A549 (cell line): Measurements from ENCODE around the gene MYLIP. TPM values are rescaled to one million over a fixed set of nuclear protein-coding genes. Genes with fewer than 3 reads are reported as not detected.

Source experiments
- ATAC-seq, 2 experiments: fragments of 200-7000 bp in 1 of 2; fragments of >200 bp in 1 of 2; cut with Nextera tagmentation in 1 of 2; cut with Tn5 transposase in 1 of 2; 3 replicates each; pipeline versions ENCODE4 v1.8.0 to v1.9.1; 2018 to 2020; ENCODE audit warnings: mild to moderate bottlenecking in 1 of 2, moderate library complexity in 1 of 2
- CTCF ChIA-PET: fragments of 300-600 bp; sonication (Branson Sonifier 250); formaldehyde crosslinking; extraction: SDS; loops from one replicate; lab custom pipeline; 2021; ENCODE audit warnings: antibody characterized with exemption, inconsistent platforms; lab: Yijun Ruan, JAX
- POLR2A ChIA-PET: fragments of 350-600 bp; formaldehyde crosslinking; extraction: SDS; loops from one replicate; lab custom pipeline; 2021; ENCODE audit warnings: antibody characterized with exemption, inconsistent platforms; lab: Yijun Ruan, JAX
- DNase-seq, 2 experiments: peaks; one replicate each; pipeline versions ENCODE4 v3.0.0 to v3.0.0-alpha.2; 2011 to 2016; ENCODE audit warnings: low read depth in 1 of 2, low spot score in 1 of 2
- FAIRE-seq: peaks from 2 replicates; lab custom pipeline; 2011; peaks lifted over from hg19 to GRCh38; lab: Jason Lieb, UNC
- H3K27ac ChIP-seq, 2 experiments: fragments of >200 bp; sonication (Bioruptor Twin); formaldehyde crosslinking; 3 replicates each; pipeline ENCODE4 v1.5.1; 2016 to 2017
- H3K4me1 ChIP-seq: fragments of >200 bp; sonication (Bioruptor Twin); formaldehyde crosslinking; 3 replicates; pipeline ENCODE4 v1.6.1; 2016
- H3K4me2 ChIP-seq: fragments of >200 bp; sonication (Bioruptor Twin); formaldehyde crosslinking; 3 replicates; pipeline ENCODE4 v1.6.1; 2016
- H3K4me3 ChIP-seq: fragments of >200 bp; sonication (Bioruptor Twin); formaldehyde crosslinking; 3 replicates; pipeline ENCODE4 v1.5.1; 2016
- H3K9me3 ChIP-seq: fragments of >200 bp; sonication (Bioruptor Twin); formaldehyde crosslinking; 3 replicates; pipeline ENCODE4 v1.6.1; 2016
- ATOH8 ChIP-seq: fragments of 250-450 bp; sonication (Bioruptor Pico); IDR thresholded peaks from 2 replicates; pipeline ENCODE4 v1.5.0; 2020; ENCODE audit warnings: low read depth, mild to moderate bottlenecking, moderate library complexity
- BHLHE40 ChIP-seq: IDR thresholded peaks from 2 replicates; pipeline ENCODE4 v1.6.1; 2012; ENCODE audit warnings: low read depth, low read length, inconsistent platforms
- E2F6 ChIP-seq: IDR thresholded peaks from 2 replicates; pipeline ENCODE4 v1.6.1; 2012; ENCODE audit warnings: low read depth, borderline replicate concordance
- EHMT2 ChIP-seq: fragments of 200-600 bp; sonication (generic); IDR thresholded peaks from 2 replicates; pipeline ENCODE4 v1.6.1; 2016; ENCODE audit warnings: antibody characterized with exemption, low read depth, mild to moderate bottlenecking, moderate library complexity
- ESRRA ChIP-seq: fragments of 150-350 bp; IDR thresholded peaks from 2 replicates; pipeline ENCODE4 v1.6.1; 2014; ENCODE audit warnings: mild to moderate bottlenecking, low read length, borderline replicate concordance
- FOSB ChIP-seq: fragments of 250-450 bp; sonication (Bioruptor Pico); IDR thresholded peaks from 2 replicates; pipeline ENCODE4 v1.5.0; 2020; ENCODE audit warnings: mild to moderate bottlenecking, moderate library complexity
- HES2 ChIP-seq: fragments of >200 bp; sonication (Bioruptor Twin); formaldehyde crosslinking; IDR thresholded peaks from 2 replicates; pipeline ENCODE4 v1.6.1; 2016
- HOXB13 ChIP-seq: fragments of 250-450 bp; sonication (Bioruptor Pico); IDR thresholded peaks from 2 replicates; pipeline ENCODE4 v1.5.0; 2020; ENCODE audit warnings: low read depth, mild to moderate bottlenecking, moderate library complexity
- JUN ChIP-seq, 2 experiments: fragments of >200 bp; sonication (Bioruptor Twin); formaldehyde crosslinking; IDR thresholded peaks; 2 replicates in 1 of 2; 3 replicates in 1 of 2; pipeline ENCODE4 v1.6.1; 2016 to 2017
- KDM1A ChIP-seq: fragments of 200-600 bp; sonication (generic); IDR thresholded peaks from 2 replicates; pipeline ENCODE4 v1.6.1; 2016; ENCODE audit warnings: low read depth, mild to moderate bottlenecking
- MAFK ChIP-seq: fragments of 450-650 bp; IDR thresholded peaks from 2 replicates; pipeline ENCODE4 v1.6.1; 2014; ENCODE audit not compliant: partially characterized antibody
- MAX ChIP-seq: IDR thresholded peaks from 2 replicates; pipeline ENCODE4 v1.6.1; 2012
- MYC ChIP-seq: IDR thresholded peaks from 2 replicates; pipeline ENCODE4 v1.6.1; 2012; ENCODE audit warnings: mild to moderate bottlenecking, inconsistent platforms, low read length, improper control_type of control experiment, borderline replicate concordance
- PHF8 ChIP-seq: fragments of 200-600 bp; sonication (generic); IDR thresholded peaks from 2 replicates; pipeline ENCODE4 v1.6.1; 2016; ENCODE audit warnings: low read depth, mild to moderate bottlenecking, antibody characterized with exemption, moderate library complexity, borderline replicate concordance
- RARB ChIP-seq: fragments of 250-450 bp; sonication (Bioruptor Pico); IDR thresholded peaks from 2 replicates; pipeline ENCODE4 v1.8.0; 2021; ENCODE audit warnings: mild to moderate bottlenecking, moderate library complexity
- RCOR1 ChIP-seq: fragments of 150-350 bp; IDR thresholded peaks from 2 replicates; pipeline ENCODE4 v1.6.1; 2014; ENCODE audit warnings: antibody characterized with exemption, low read length, low read depth
- REST ChIP-seq: fragments of 200-600 bp; sonication (generic); IDR thresholded peaks from 2 replicates; pipeline ENCODE4 v1.6.1; 2016; ENCODE audit warnings: antibody characterized with exemption, mild to moderate bottlenecking, moderate library complexity
- RNF2 ChIP-seq: fragments of 200-600 bp; sonication (generic); IDR thresholded peaks from 2 replicates; pipeline ENCODE4 v1.6.1; 2016; ENCODE audit warnings: low read depth, mild to moderate bottlenecking, antibody characterized with exemption, moderate library complexity, borderline replicate concordance
- TFCP2L1 ChIP-seq: fragments of 250-450 bp; sonication (Bioruptor Pico); IDR thresholded peaks from 2 replicates; pipeline ENCODE4 v1.5.0; 2021; ENCODE audit warnings: mild to moderate bottlenecking
- TP53 ChIP-seq: fragments of 250-450 bp; sonication (Bioruptor Pico); IDR thresholded peaks from 2 replicates; pipeline ENCODE4 v1.5.0; 2021; ENCODE audit warnings: mild to moderate bottlenecking, moderate library complexity
- ZFP36 ChIP-seq: fragments of 450-650 bp; IDR thresholded peaks from 2 replicates; pipeline ENCODE4 v1.6.1; 2014; ENCODE audit warnings: borderline replicate concordance; ENCODE audit not compliant: partially characterized antibody
- WGBS: methylation state at CpG from one replicate; pipeline ENCODE4 v1.1.6; 2017; ENCODE audit errors: missing lambda C conversion rate; 5-methylcytosine and 5-hydroxymethylcytosine counted together
- polyA plus RNA-seq, 4 experiments: library from polyadenylated mRNA; depleted of rRNA in 3 of 4; stranded (reverse); fragments of >200 nt; fragmentation: RNase III in 1 of 4; extraction: RNeasy Plus Mini Kit Qiagen cat#74134 plus additional on column Dnase treatment in 1 of 4; gene quantifications; 2 replicates in 3 of 4; 3 replicates in 1 of 4; pipeline ENCODE4 v1.2.3, GENCODE V29; 2011 to 2017

The MYLIP gene
- polyA plus RNA-seq, 2 of the 4 experiments (the other 2 are of a cell fraction): 2.3 to 9.1 TPM

GRCh38 chr6:16139556-16139955, 10.7 kb downstream of the MYLIP start (continued):
- no peak for TF ChIP-seq REST
- TF ChIP-seq ESRRA: no peak
- TF ChIP-seq RNF2: no peak
- no peak for TF ChIP-seq MYC
- no peak for TF ChIP-seq KDM1A
- TF ChIP-seq E2F6: no peak
- no peak for TF ChIP-seq MAFK
- TF ChIP-seq RARB (CRISPR knock-in tag): no peak
- TF ChIP-seq EHMT2: no peak

GRCh38 chr6:16140607-16141006, 11.7 kb downstream of the MYLIP start:
- DNase-seq: no peak
- 97% methylated on average over 7 of the region's 7 CpGs for WGBS
- H3K9me3 ChIP-seq: no peaks in the 10 kb centered on the region
- H3K4me3 ChIP-seq: no peak overlapping the region
- ChIA-PET CTCF (no interaction called here), POLR2A (no interaction called here)
- no peak for ATAC-seq
- TF ChIP-seq FOSB (CRISPR knock-in tag): no peak
- no peak for TF ChIP-seq PHF8
- TF ChIP-seq RARB (CRISPR knock-in tag): no peak
- no peak for TF ChIP-seq MAX
- no peak for TF ChIP-seq TFCP2L1
- no peak for TF ChIP-seq ATOH8
- TF ChIP-seq E2F6: no peak
- H3K4me1 ChIP-seq: peaks cover 27% of the 10 kb centered on the region
- H3K27ac ChIP-seq: no peak overlapping the region
- no peak overlapping the region for H3K4me2 ChIP-seq
- FAIRE-seq: no peak

- Histone ChIP-seq H3K9me3 (no peaks in the 10 kb centered on the region), H3K4me2 (no peak overlapping the region), H3K4me3 (no peak overlapping the region), H3K27ac (no peak overlapping the region), H3K4me1 (peaks cover 23% of the 10 kb centered on the region)
- TF ChIP-seq JUN (IDR thresholded peaks at IDR 0.05) (no peak), HES2 (no peak), RCOR1 (no peak), HOXB13 (CRISPR knock-in tag) (no peak), REST (no peak), BHLHE40 (no peak), TP53 (no peak), ZFP36 (no peak), MAX (no peak)
- FAIRE-seq: no peak
- CTCF ChIA-PET: no interaction called here
- no peak for ATAC-seq
- no peak for DNase-seq
- POLR2A ChIA-PET: interaction anchor here (0.6 kb wide), 1 partner anchor 11 kb away, joined by 3 read pairs; no protein-coding TSS in a partner anchor
These were observed 12.6 kb downstream of the MYLIP start for GRCh38 chr6:16141514-16141913.
